NCI-H510A (cell line): ENCODE results near the gene THSD4.

Experiments used
- DNase-seq: peaks from one replicate; lab custom pipeline; 2025; lab: John Stamatoyannopoulos, UW

Gene THSD4

DNA sequence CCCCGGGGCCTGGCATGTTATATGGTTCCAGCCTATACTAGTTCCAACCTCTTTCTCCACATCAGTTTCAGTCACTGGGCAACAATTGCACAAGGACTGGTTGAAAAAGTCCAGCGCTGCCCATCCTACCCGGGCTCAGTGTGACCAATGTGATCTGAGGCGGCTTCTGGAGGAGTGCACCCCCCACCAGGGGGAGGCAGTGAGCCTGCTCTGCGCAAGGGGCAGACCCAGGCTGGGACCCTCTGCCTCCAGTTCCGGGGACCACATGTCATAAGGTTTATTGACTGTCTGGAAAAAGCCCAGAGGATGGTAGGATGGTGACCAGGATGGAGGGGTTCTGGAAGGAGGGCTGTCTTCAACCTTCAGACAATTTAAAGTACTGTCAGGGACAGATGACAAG is 669.4 kb downstream of the THSD4 start:
- DNase-seq, result no peak

DNA sequence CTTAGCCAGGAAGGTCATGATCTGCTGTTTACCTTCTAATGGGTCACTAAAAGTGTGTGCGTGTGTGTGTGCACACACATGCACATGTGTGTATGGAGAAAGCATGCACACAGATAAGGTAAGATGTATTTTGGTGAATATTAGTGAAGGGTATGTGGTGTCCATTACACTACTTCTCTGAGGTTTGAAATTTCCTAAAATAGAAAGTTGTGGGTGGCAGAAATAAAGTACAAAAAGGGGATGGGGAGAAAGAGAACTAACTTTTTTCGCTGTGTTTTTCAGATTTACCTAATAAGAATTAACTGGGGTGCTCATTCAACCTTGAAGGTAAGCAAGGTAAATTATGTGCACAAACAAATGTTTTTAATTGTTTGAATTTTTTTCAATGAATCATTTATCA is 670.7 kb downstream of the THSD4 start:
- DNase-seq, result no peak

DNA sequence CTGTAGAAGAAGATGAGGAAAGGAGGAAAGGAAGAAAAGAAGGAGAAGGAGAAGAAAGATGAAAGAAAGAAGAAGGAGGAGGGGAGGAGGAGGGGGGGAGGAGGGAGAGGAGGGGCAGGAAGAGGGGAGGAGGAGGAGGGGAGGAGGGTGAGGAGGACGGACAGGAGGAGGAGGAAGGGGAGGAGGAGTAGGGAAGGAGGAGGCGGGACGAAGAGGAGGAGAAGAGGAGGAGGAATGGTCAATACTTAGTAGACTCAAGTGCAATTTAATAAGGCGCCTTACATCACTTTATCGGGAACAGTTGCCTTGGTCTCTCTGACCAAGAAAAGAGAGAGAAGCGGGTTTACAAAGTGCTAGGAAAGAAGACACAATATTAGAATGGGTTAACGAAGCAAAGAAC is 671.4 kb downstream of the THSD4 start:
- DNase-seq, result no peak

DNA sequence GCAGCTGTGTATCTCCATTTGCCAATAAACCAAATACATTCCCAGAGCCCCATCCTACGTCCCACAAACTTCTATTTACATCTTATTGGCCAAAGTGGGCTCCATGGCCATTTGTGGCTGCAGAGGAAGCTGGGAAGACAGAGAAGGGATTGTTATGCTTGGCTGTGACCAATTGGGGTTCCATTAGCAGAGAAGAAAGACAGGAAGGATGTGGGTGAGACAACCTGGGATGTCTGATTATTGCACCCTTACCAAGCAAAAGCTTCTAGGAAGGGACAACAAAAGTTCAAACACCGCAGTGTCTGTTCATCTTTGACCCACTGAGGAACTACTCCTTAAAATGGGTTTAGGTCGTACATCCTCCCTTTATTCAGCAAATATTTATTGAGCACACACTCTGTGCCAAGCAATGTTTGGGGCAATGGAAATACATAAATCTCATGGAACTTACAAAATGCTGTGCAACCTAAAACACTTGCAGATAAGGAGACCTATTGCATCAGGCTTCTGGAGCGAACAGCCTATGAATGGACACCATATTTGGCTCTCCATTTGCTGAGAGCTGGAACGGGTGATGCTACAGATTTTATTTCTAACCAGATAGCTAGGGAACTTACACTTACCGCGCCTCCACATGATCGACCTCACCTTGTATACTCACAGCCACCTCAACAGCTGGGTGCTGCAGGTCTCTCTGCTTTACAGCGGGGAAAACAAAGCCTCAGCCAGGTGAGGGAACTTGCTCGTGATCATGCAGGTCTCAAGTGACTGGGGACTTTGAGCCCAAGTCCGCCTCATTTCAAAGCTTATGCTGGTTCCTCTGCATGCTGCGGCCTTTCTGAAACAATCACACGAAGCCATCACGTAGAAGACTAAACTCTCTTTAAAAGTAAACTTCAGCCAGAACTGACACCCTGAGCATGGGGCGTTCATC is 673.6 kb downstream of the THSD4 start:
- DNase-seq, result no peak

DNA sequence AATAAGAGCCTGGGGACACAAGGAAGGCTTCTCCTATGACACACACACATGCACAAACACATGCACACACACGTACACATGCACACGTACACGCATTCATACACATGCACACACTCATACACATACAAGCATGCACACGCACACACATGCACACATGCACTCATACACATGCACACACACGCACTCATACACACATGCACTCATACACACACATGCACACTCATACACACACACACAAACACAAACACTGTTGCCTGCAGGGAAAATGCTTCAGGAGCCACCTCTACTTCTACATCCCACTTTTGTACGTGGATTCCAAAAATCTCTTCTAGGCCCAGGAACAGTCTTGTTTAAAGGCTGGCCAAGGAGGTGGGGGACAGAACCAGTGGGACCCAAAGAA is 674.3 kb downstream of the THSD4 start:
- DNase-seq, result no peak

DNA sequence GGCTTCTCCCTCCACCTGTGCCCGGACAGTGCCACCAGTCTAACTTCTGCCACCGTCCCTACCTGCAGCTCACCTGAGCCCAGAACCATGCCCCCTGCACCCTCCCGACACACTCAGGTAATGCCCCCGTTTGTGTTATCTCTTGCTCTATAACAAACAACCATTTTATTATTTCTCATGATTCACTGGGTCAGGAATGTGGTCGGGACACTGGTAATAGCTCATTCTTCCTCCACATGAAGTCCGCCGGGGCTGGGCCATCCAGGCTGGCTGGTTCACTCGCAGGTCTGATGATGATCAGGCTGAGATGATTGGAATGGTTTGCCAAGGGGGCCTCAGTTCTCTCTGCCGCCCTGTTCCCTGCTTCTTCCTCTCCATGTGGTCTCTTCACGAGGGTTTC is 674.8 kb downstream of the THSD4 start:
- DNase-seq, result no peak

DNA sequence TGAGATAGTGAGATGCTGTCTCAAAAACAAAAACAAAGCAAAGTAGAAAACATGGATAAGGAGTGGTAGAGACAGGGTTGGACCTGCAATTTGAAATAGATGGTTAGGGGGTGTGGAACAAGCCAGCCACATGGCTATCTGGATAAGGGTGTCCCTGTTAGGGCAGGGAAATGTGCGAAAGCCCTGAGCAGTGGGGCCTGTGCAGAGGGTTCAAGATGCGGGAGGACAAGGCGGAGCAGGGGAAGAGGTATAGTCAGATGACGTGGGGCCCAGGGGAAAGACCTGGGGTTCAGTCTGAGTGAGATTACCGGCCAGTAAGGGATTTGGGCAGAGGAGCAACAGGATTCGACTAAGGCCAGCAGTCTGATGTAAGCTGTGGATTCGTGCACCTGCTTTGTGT is 676.7 kb downstream of the THSD4 start:
- no peak for DNase-seq

DNA sequence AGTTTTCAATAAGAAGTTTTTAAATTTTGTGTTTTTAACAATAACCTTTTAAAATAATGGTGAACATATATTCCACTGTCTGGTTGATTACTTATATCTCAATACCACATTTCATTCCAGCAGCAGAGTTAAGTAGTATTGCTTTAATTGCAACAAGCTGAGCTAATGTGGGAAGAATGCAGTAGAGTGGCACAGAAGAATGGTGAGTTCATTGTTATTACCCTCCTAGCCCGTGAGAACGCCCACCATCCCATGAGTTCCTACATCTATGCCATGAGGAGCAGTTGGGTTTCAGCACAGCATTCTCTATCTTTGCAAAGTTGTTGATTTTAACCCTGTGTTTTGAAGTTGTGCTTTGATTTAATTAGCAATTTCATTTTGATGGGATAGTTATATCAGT is 677.2 kb downstream of the THSD4 start:
- DNase-seq, result no peak

DNA sequence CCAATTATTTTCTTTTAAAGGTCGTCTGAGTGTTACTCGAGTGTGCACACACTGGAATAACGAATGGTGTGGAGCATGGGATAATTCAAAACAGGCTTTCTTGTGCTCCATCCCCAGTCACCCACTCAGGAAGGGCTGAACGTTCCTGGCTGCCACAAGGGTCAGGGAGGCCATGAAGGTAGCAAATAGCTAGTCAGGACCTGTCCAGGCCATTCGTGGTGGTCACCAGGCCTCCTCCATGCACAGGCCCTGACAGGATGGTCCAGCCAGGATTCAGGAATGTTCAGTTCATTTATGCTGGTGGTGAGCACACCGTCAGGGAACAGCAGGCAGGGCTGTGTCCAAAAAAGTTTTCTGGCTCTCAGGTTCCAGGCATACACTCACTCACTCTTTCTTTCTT is 683.4 kb downstream of the THSD4 start:
- DNase-seq, result no peak

DNA sequence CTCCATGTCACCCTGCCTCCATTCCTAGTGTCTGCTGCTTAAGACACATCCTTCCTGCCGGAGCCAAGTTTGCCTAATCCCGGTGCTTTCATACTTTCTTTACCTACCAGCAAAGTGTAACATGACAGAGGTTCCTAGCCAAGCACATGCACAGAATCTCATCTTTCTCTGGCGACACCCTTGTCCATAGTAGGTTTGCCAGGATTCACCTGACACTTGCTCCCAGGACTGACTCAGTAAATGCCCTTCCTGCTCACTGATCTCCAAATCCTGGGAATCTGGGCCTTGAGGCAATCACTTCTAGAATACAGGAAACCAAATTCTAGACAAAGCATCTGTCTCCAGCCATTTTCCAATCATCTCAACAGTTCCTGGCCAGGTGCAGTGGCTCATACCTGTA is 684.9 kb downstream of the THSD4 start:
- DNase-seq, result no peak

DNA sequence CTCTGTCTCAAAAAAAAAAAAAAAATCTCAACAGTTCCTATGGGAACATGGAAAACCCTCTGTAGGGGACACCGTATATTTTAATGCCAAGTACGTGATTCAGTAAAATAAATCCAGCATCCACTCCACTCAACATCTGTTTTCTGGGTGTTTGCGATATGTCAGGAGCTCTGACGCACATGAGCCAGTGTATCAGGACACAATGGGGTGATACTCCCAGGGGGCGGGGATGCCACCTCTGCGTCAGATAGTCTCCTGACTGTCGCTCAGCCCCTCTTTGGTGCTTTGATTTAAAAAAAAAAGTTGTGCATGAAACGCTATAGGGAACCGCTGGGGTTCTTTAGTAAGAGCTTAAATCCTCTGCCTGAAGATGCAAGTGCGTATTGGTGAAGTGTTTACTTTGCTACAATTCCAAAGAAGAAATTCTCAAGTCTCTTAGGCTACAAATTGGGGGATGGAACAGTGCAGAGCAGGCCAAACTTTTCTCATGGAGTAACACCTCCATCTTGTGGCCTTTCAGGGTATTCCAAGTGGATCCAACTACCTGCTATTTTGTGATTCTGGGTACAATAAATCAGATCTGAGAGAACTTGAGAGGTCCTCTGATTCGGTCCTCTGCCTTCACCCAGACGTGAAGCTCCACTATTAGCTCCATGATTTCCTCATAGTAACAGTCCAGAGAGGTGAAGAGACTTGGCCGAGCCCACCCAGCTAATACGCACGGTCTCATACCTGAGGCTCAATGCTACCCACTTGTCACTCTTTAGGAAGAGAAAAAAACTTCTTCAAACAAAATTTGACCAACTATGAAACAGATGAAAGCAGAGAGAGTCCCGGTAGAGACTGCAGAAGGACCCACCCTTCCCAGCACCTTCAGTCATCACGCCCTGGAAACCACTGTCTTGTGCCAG is 685.8 kb downstream of the THSD4 start:
- DNase-seq, result no peak

DNA sequence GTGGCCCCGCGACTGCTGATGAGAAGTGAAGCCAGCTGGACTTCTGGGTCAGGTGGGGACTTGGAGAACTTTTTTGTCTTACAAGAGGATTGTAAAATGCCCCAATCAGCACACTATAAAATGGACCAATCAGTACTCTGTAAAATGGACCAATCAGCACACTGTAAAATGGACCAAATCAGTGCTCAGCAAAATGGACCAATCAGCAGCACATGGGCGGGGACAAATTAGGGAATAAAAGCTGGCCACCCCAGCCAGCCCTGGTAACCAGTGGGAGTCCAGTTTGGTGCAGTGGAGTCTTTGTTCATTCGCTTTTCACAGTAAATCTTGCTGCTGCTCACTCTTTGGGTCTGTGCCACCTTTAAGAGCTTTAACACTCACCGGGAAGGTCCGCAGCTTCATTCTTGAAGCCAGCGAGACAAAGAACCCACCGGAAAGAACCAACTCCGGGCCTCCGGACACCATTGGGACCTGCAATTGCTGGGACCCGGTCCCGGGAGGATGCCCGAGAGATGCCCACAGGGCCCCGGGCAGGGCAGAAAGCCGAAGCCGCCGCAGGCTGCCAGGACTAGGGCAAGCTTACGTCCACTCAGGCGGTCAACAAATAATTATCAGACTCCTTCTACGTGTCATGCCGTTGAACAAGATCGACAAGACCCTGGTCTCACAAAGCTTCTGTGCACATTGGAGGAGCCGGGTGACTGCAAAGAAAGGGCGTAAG is 686.8 kb downstream of the THSD4 start:
- no peak for DNase-seq

DNA sequence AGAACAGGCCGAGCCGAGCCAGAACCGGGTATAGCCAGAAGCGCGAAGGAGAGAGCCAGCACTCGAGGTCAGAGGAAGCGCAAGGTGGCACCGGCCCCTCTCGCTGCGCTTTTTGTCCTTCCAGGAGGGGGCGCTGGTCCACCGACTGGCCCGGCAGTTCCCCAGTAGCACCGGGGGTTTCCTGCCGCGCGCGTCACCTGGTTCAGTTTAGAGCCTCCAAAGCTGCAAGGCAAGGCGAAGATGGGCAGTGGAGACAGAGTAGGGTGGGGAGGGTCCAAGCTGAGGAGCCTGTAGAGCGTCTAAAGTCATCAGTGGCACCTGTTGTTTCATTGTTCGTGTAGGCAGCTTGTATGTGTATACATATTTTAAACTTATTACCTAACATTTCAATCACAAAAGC is 687.5 kb downstream of the THSD4 start:
- DNase-seq, result no peak

DNA sequence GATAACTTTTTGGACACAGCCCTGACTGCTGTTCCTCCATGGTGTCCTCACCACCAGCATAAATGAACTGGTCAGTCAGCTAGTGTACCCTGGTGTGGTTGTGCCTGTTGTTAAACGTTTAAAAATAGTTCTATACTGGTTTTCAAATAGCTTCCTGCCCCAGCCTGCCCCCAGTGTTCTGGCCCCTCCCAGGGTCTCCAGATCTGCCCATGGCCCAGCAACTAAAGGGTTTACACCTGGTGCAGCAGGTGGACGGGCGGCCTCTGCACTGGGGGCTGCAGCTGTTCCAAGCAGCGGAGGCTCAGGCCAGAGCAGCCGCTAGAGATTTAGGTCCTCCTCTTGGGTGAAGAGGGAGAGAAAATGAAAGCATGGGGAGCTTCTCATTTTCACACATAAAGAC is 689.0 kb downstream of the THSD4 start:
- DNase-seq, result no peak

DNA sequence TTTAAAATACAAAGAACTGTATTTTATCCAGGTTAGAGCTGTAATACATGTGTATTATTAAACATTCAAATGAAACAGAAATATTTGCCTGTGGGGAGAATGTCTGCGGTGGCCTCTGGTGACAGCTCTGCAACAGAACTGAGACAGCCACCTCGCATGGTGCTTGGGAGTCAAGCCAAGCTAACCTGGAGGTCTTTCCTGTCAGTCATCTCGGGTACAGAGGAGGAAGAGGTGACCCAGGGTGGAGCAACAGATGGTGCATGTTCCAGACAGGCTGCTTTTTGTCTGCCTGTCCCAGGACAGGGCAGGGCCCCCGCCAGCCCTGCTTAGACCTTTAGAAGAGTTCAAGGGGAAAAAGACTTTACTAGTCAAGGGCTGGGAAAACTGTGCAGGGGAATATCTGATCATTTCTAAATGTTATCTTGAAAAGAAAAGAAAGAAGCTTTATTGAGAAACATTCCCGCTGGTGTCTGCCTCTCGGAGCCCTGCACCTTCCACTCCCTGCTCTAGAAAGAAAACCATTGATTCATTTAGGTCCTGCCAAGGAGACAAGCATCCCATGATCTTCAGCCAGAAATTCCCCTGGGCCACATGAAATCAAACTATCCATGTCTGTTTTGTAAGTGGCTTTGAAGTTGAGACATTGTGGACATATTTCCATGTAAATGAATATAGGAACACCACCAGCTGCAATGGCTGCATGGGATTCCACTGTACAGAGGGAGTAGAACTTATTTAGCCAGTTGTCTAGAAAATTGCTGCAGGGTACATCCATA is 689.6 kb downstream of the THSD4 start:
- DNase-seq, result no peak

DNA sequence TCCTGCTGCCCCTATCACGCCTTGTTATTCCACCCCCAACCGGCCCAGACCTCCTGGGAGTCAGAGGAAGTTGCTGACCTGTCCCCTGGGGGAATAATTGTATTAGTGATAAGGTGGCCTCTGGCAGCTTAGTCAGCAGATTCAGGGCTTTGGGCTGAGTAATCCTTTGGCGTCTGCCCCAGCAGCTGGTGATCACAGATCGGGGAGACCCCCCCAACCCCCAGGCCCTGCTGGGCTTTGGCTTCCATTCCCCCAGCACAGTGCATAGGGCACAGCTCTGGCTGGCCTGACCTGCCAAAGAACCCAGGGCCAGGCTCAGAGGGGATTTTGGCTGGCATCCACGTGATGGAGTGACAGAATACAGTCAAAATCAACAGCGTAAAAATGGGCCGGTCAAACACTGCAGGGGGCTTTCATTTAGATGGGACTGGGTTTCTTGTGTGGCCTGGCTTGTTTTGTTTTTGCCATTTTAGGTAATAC is 691.2 kb downstream of the THSD4 start:
- no peak for DNase-seq

DNA sequence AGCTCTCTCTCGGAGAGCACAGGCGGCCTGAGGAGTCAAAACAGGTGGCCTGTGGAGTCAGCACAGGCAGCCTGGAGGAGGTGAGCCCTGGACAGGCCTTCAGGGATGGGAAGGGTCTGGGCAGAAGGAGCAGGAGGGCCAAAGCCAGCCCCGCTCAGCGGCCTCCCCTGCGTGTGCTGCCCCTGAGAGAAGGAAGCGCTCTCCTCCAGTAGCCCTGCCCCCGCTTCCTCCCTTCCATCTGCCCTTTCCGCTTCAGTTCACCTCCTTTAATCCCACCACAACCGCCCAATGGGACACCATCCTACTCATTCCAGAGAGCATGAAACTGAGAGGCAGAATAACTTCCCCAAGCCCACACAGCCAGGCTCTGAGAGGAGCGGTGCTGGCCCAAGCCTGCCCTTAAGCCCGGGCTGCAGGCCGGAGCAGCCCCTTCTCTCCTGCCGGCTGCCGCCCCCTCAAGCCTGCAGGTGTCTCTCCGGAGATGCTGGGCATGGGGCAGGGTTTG is 691.9 kb downstream of the THSD4 start:
- DNase-seq, result no peak

DNA sequence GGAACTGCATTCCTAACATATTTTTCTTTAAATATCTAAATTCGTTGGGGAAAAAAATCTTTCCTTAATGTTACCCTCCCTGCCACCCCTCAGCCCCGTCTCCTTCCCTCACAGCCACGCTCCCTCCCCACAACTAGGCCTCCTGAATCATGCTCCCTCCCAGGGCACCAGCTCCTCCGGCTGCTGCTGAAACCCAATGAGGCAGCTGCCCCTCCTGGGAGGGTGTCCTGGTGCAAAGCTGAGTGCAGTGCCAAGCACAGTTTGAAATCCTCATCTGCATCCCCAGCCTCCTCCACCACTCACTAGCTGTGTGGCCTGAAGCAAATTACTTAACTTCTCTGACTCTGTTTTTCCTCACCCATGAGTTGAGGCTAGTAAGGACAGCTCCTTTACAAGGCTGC is 692.4 kb downstream of the THSD4 start:
- no peak for DNase-seq

DNA sequence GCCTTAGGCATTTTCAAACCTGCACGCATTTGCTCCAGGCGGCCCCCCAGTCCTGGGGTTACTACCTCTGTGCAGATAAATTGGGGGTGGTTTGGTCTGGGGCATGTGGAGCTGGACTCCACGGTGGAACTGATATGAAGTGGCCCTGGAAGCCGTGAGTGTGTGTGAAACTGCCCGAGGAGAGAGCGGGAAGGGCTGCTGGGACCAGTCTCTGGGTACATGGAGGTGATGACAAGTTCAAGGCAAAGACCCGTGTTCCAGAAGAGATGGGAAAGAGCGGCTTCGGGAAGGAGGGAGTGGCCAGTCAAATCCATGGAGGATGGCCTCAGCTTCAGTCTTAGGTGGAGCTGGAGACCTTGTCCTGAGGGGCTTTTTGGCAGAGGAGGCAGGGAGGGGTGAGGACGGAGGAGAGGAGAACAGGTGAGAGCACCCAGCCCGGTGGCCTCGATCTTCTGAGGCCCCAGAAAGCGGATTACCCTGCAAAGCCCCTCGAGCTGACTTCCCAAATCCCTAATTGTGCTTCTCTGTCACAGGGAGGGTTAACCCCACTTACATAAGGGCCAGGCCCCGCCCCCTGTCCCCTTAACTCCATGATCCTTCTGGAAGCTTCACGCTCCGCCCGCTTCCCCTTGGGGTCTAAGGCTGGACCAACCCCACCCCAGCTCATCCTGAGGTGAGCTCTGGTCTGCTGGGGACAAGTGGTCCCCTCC is 693.2 kb downstream of the THSD4 start:
- DNase-seq, result no peak

DNA sequence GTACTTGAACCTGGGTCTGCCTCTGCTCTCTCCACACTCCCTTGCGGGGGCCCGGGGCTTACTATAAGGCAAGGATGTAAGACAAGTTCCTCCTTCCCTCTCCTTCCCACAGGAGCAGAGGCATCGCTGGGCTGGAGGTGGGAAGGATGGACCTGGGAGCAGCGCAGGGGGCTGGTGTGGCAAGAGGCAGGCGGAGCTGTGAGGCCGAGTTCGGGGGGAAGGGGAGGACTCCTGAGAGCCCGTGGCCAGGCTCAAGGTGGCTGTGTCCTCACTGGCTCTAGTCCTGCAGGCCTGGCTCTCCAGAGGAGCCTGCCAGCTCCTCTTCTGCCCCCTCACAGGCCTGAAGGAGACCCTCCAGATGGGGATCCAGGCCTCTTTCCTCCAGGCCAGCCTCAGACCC is 694.1 kb downstream of the THSD4 start:
- DNase-seq, result no peak
